Rectal smooth muscle tissue (tissue), 1 donor: ENCODE results near the gene RASGRP4.

Experiments
- H3K27ac ChIP-seq: one replicate; pipeline ENCODE4 v1.7.0; 2013; ENCODE audit warnings: low read depth, low read length, inconsistent platforms
- H3K27me3 ChIP-seq: one replicate; pipeline ENCODE4 v1.7.0; 2013; ENCODE audit warnings: low read length; ENCODE audit not compliant: control insufficient read depth, insufficient read depth
- H3K36me3 ChIP-seq: one replicate; pipeline ENCODE4 v1.7.0; 2013; ENCODE audit warnings: low read length; ENCODE audit not compliant: control insufficient read depth, insufficient read depth
- H3K4me1 ChIP-seq: one replicate; pipeline ENCODE4 v1.7.0; 2013; ENCODE audit warnings: low read length; ENCODE audit not compliant: control insufficient read depth, insufficient read depth
- H3K4me3 ChIP-seq: one replicate; pipeline ENCODE4 v1.7.0; 2013; ENCODE audit warnings: low read length
- H3K9ac ChIP-seq: one replicate; pipeline ENCODE4 v1.7.0; 2013; ENCODE audit warnings: low read length

RASGRP4 gene

DNA sequence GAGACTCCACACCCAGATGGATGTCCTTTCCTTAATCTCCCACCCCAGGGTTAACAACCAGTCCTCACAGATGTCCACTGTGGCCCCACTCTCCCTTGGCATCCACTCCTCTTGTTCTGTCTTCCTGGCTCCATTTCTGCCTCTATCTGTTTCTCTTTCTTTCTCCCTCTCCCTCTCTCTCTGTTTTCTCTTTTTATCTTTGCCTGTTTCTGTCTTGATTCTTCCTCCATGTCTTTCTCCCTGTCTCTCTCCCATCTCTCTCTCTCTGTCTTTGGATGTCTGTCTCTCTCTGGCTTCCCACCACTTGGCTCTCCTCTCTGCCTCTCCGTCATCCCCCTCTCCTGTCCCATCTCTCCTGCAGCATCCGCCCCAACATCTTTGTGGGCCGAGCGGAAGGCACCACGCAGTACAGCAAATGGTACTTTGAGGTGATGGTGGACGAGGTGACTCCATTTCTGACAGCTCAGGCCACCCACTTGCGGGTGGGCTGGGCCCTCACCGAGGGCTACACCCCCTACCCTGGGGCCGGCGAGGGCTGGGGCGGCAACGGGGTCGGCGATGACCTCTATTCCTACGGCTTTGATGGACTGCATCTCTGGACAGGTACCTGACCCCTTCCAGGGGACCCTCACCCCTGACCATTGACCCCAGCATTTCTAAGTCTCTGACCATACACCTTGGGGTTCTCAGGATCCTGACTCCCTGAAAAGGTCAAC lies 31.8 kb upstream of the RASGRP4 start:
- H3K27ac ChIP-seq = no peak overlapping the region
- no peak overlapping the region for H3K9ac ChIP-seq
- no peaks in the 10 kb centered on the region for H3K4me1 ChIP-seq
- H3K36me3 ChIP-seq = no peaks in the 10 kb centered on the region
- H3K4me3 ChIP-seq = no peak overlapping the region
- H3K27me3 ChIP-seq = no peaks in the 10 kb centered on the region

DNA sequence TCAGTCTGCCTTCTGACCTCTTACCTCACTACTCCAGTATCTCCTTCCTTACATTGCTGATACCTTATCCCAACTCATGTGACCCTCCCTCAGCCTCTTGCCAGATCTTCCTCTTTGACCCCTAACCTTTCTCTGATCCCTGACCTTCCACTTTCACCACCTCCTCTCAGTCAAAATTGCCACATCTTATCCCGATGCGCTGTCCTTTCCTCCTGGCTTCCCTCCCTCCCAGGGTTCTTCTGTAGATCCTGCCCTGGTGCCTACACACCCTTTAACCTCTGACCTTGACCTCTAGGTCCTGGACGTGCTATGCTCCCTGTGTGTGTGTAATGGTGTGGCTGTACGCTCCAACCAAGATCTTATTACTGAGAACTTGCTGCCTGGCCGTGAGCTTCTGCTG lies 31.2 kb upstream of the RASGRP4 start:
- Histone ChIP-seq H3K4me1 (no peaks in the 10 kb centered on the region), H3K36me3 (no peaks in the 10 kb centered on the region), H3K4me3 (no peak overlapping the region), H3K27me3 (no peaks in the 10 kb centered on the region), H3K9ac (no peak overlapping the region), H3K27ac (no peak overlapping the region)

DNA sequence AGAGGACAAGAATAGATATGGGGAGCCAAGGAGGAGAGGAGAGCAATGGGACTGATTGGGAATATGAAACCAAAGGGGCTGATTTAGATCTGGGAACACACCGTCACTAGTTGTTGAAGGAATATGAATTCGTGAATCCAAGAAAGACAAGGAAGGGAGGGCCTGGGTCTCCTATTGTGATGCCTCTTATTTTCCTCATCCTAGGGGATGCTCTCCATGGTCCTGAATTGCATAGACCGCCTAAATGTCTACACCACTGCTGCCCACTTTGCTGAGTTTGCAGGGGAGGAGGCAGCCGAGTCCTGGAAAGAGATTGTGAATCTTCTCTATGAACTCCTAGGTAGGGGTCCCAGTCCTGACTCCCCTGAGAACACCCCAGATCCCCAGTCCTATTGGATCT lies 29.0 kb upstream of the RASGRP4 start:
- Histone ChIP-seq H3K9ac (no peak overlapping the region), H3K27me3 (no peaks in the 10 kb centered on the region)

DNA sequence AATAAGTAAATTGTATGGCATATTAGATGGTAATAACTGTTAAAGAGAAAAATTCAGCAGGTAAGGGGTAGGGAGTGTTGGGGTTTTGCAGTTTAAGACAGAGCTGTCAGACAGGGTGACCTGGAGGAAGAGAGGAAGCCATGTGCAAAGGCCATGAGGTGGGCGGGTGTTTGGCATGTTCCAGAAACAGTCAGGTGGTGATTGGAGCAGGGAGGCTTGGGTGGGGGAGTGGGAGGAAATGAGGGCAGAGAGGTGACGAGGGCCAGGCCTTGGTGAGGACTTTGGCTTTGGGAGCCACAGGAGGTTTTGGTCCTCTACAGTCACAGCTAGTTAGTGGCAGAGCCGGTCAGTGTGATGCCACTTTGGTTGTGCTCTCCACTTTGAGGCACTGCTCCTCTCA lies 27.6 kb upstream of the RASGRP4 start:
- Histone ChIP-seq H3K4me1 (no peaks in the 10 kb centered on the region), H3K36me3 (no peaks in the 10 kb centered on the region), H3K4me3 (no peak overlapping the region), H3K27ac (no peak overlapping the region), H3K9ac (no peak overlapping the region), H3K27me3 (no peaks in the 10 kb centered on the region)

More for the DNA sequence above, 29.0 kb upstream of the RASGRP4 start:
- no peaks in the 10 kb centered on the region for H3K4me1 ChIP-seq
- H3K4me3 ChIP-seq = no peak overlapping the region
- no peaks in the 10 kb centered on the region for H3K36me3 ChIP-seq
- H3K27ac ChIP-seq = no peak overlapping the region

DNA sequence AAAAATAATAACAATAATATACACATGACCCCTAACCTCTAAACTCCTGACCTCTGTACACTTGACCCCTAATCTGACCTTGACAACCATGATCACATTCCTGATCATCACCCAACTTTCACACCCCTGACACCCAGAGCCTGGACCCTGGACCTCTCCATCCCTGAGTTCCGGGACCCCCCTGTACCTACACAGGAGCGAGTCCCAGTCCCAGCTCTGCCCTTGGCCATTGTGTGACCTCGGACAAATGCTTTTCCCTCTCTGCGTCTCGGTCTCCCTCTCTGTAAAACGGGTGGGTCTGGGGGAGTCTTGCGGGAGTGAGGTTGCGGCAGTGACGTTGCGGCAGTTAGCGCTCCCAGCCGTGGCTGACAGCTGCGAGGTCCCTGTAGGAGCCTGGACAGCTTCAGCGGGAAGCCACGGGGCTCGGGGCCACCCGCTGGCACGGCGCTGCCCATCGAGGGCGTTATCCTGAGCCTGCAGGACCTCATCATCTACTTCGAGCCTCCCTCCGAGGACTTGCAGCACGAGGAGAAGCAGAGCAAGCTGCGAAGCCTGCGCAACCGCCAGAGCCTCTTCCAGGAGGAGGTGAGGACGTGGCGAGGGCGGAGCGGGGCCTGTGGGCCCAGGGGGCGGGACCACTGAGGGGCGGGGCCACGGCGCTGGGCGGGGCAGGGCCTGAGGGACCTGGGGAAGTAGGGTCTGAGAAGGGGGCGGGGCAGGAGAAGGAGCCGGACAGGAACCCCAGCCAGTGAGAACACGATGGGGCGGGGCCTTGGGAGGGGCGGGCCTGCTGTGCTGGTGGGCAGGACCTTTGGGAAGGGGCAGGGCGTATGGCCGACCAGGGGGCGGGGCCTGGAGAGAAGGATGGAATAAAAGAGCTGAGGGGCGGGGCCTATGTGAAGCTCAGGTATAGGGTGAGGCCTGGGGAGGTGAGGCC lies 26.7 kb upstream of the RASGRP4 start:
- H3K4me1 ChIP-seq = no peaks in the 10 kb centered on the region
- no peak overlapping the region for H3K4me3 ChIP-seq
- H3K9ac ChIP-seq = no peak overlapping the region
- H3K27ac ChIP-seq = no peak overlapping the region
- H3K27me3 ChIP-seq = no peaks in the 10 kb centered on the region
- no peaks in the 10 kb centered on the region for H3K36me3 ChIP-seq

DNA sequence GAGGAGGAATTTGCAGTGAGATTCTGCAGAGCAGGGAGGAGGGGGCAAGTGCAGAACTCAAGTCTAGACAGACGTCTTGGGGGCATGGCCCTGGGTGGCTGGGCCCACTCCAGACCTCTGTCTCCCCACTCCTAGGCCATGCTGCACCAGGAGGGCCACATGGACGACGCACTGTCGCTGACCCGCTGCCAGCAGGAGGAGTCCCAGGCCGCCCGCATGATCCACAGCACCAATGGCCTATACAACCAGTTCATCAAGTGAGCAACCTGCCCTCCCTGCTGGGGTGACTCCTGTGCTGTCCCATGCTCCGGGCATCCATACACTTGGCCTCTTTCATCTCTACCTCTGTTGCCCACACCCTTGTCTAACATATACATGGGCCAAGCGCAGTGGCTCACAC lies 25.6 kb upstream of the RASGRP4 start:
- H3K4me3 ChIP-seq = no peak overlapping the region
- H3K27me3 ChIP-seq = no peaks in the 10 kb centered on the region
- no peak overlapping the region for H3K9ac ChIP-seq
- H3K4me1 ChIP-seq = no peaks in the 10 kb centered on the region
- no peaks in the 10 kb centered on the region for H3K36me3 ChIP-seq
- no peak overlapping the region for H3K27ac ChIP-seq

DNA sequence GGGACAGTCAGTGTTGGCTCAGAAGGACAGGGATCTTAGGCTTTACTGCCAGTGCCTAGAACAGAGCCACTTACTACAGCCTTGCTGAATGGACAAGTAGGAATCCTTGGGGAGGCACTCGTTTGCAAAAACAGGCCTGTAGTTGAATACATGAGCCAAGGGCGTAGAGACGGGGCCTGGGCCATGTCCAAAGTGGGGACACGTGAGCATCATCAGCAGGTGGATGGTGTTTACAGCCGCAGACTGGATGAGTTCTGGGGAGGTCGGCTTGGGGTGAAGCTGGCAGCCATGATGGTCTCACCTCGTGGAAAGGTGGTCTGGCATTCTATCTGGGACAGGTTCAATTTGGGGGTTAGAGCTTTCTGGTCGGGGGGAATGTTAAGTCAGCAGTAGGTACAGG lies 25.0 kb upstream of the RASGRP4 start:
- no peak overlapping the region for H3K27ac ChIP-seq
- no peak overlapping the region for H3K4me3 ChIP-seq

DNA sequence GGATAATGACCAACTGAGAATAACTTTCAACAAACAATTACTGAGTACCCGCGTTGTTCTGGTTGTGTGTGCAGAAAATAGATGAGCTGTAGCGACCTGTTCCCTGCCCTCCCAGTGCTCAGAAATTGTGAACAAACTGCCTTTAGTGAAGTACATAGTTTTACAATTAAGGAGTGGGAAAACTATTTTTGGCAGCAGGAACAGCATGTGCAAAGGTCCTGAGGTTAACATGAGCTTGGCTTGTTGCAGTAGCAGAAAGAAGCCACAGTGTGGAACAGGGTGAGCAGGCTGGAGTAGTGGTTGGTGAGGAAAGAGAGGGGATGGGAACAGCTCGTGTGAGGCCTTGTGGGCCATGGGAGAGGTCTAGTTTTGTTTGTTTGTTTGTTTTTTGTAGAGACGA lies 23.5 kb upstream of the RASGRP4 start:
- Histone ChIP-seq H3K27me3 (no peaks in the 10 kb centered on the region), H3K4me3 (no peak overlapping the region), H3K27ac (no peak overlapping the region), H3K9ac (no peak overlapping the region), H3K4me1 (no peaks in the 10 kb centered on the region), H3K36me3 (no peaks in the 10 kb centered on the region)

More for the DNA sequence above, 25.0 kb upstream of the RASGRP4 start:
- no peaks in the 10 kb centered on the region for H3K4me1 ChIP-seq
- no peaks in the 10 kb centered on the region for H3K36me3 ChIP-seq
- H3K9ac ChIP-seq = no peak overlapping the region
- no peaks in the 10 kb centered on the region for H3K27me3 ChIP-seq

DNA sequence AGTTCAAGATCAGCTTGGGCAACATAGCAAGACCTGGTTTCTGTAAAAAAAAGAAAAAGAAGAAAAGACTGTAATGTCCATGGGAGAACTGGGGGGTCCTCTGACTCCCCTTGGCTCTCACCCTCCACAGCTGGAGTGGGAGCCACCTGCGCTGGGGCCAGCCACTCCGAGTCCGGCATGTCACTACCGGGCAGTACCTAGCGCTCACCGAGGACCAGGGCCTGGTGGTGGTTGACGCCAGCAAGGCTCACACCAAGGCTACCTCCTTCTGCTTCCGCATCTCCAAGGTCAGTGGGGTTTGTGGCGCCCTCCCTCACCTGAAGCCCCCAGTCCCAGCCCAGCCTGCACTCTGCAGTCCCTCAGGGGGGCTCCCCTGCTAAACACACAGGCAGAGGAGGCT lies 22.2 kb upstream of the RASGRP4 start:
- H3K9ac ChIP-seq = no peak overlapping the region
- no peak overlapping the region for H3K4me3 ChIP-seq
- H3K36me3 ChIP-seq = no peaks in the 10 kb centered on the region
- H3K27ac ChIP-seq = no peak overlapping the region
- H3K27me3 ChIP-seq = no peaks in the 10 kb centered on the region
- no peaks in the 10 kb centered on the region for H3K4me1 ChIP-seq

DNA sequence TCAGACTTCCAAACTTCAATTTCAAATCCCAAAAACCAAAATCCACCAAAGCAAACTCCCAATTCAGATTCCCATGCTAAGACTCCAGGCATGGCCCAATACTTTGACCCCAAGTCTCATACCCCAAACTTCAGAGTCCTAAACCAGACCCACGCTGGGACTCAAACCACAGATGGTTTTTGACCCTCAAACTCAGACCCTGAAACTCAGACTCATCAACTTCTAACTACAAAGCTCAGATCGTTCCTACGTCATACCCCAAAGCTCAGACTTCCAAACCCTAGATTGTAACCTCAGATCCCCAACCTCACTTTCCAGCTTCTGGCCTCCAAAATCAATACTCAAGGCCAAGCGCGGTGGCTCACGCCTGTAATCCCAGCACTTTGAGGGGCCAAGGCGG lies 19.3 kb upstream of the RASGRP4 start:
- peaks cover 7% of the 10 kb centered on the region for H3K27me3 ChIP-seq
- no peak overlapping the region for H3K4me3 ChIP-seq
- no peaks in the 10 kb centered on the region for H3K36me3 ChIP-seq
- no peak overlapping the region for H3K27ac ChIP-seq
- H3K9ac ChIP-seq = no peak overlapping the region
- no peaks in the 10 kb centered on the region for H3K4me1 ChIP-seq

DNA sequence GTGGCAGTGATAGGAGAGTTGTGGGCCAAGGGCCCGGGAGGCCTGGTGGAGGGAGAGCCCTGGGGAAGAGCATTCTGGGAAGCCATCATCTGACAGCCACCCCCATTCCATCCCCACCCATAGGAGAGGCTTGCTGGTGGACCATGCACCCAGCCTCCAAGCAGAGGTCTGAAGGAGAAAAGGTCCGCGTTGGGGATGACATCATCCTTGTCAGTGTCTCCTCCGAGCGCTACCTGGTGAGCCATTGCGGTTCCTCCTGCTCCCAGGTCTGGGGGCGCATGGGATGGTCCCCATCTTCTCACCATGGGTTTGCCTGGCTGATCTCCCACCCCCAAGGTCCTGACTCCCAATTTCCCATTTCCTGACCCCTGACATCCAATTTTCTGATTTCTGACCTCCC lies 18.0 kb upstream of the RASGRP4 start:
- Histone ChIP-seq H3K36me3 (no peaks in the 10 kb centered on the region), H3K27ac (no peak overlapping the region), H3K27me3 (peaks cover 7% of the 10 kb centered on the region), H3K4me3 (no peak overlapping the region), H3K4me1 (no peaks in the 10 kb centered on the region), H3K9ac (no peak overlapping the region)

DNA sequence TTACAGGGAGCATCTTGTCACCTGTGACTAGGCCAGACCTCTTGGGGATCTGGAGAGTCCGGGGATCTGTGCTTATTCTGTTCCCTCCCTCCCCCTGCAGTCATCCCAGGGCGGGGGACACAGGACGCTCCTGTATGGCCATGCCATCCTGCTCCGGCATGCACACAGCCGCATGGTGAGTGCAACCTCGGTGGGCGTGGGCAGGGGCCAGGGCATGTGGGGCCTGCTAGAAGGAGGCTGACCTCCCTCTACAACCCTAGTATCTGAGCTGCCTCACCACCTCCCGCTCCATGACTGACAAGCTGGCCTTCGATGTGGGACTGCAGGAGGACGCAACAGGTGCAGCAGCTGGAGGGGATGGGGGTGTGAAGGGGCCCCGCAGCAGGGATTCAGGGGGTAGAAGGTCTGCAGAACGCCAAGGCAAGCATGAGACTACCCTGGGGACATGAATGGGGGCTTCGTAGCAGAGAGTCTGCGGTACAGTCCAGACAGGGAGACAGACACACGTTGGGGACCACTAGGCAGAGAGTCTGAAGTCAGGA lies 17.5 kb upstream of the RASGRP4 start:
- Histone ChIP-seq H3K9ac (no peak overlapping the region), H3K27ac (no peak overlapping the region), H3K36me3 (no peaks in the 10 kb centered on the region), H3K4me3 (no peak overlapping the region), H3K27me3 (peaks cover 7% of the 10 kb centered on the region), H3K4me1 (no peaks in the 10 kb centered on the region)
